Measurements from ENCODE around the gene YAF2. TPM values are rescaled to one million over a fixed set of nuclear protein-coding genes. Genes with fewer than 3 reads are reported as not detected.

Gene YAF2
- total RNA-seq, 1 donor from 2014 or later, result 35.4 TPM

GRCh38 chr12:42283739-42284138 is 45.7 kb upstream of the YAF2 start:
- Mint-ChIP-seq H3K4me3 (ENCODE audit: unreplicated experiment) (no peak overlapping the region), H3K9me3 (ENCODE audit: low read depth) (no peaks in the 10 kb centered on the region), H3K27ac (ENCODE audit: unreplicated experiment) (no peak overlapping the region), H3K27me3 (ENCODE audit: low read depth) (no peaks in the 10 kb centered on the region), H3K36me3 (ENCODE audit: low read depth) (no peaks in the 10 kb centered on the region), H3K4me1 (ENCODE audit: low read depth) (peaks cover 6% of the 10 kb centered on the region)
- no peak for DNase-seq (ENCODE audit: low spot score)
- no peak for TF ChIP-seq CTCF (IDR thresholded peaks at IDR 0.05)

GRCh38 chr12:42282294-42282693 is 44.2 kb upstream of the YAF2 start:
- no peaks in the 10 kb centered on the region for H3K9me3 Mint-ChIP-seq (ENCODE audit: low read depth)
- no peak for DNase-seq (ENCODE audit: low spot score)
- no peak overlapping the region for H3K4me3 Mint-ChIP-seq (ENCODE audit: unreplicated experiment)
- peaks cover 6% of the 10 kb centered on the region for H3K4me1 Mint-ChIP-seq (ENCODE audit: low read depth)
- no peaks in the 10 kb centered on the region for H3K36me3 Mint-ChIP-seq (ENCODE audit: low read depth)
- TF ChIP-seq CTCF (IDR thresholded peaks at IDR 0.05), result no peak
- H3K27me3 Mint-ChIP-seq (ENCODE audit: low read depth), result peaks cover 1% of the 10 kb centered on the region
- no peak overlapping the region for H3K27ac Mint-ChIP-seq (ENCODE audit: unreplicated experiment)

GRCh38 chr12:42281844-42282243 is 43.8 kb upstream of the YAF2 start:
- H3K4me3 Mint-ChIP-seq (ENCODE audit: unreplicated experiment), result no peak overlapping the region
- H3K27me3 Mint-ChIP-seq (ENCODE audit: low read depth), result peaks cover 1% of the 10 kb centered on the region
- H3K4me1 Mint-ChIP-seq (ENCODE audit: low read depth), result peaks cover 6% of the 10 kb centered on the region
- H3K36me3 Mint-ChIP-seq (ENCODE audit: low read depth), result no peaks in the 10 kb centered on the region
- DNase-seq (ENCODE audit: low spot score), result no peak
- TF ChIP-seq CTCF (IDR thresholded peaks at IDR 0.05), result no peak
- H3K9me3 Mint-ChIP-seq (ENCODE audit: low read depth), result no peaks in the 10 kb centered on the region
- H3K27ac Mint-ChIP-seq (ENCODE audit: unreplicated experiment), result no peak overlapping the region

GRCh38 chr12:42281278-42281677 is 43.2 kb upstream of the YAF2 start:
- Mint-ChIP-seq H3K27ac (ENCODE audit: unreplicated experiment) (no peak overlapping the region), H3K27me3 (ENCODE audit: low read depth) (peaks cover 3% of the 10 kb centered on the region), H3K36me3 (ENCODE audit: low read depth) (no peaks in the 10 kb centered on the region), H3K9me3 (ENCODE audit: low read depth) (no peaks in the 10 kb centered on the region), H3K4me1 (ENCODE audit: low read depth) (peaks cover 6% of the 10 kb centered on the region), H3K4me3 (ENCODE audit: unreplicated experiment) (no peak overlapping the region)
- no peak for DNase-seq (ENCODE audit: low spot score)
- no peak for TF ChIP-seq CTCF (IDR thresholded peaks at IDR 0.05)

GRCh38 chr12:42278128-42278510 is 40.1 kb upstream of the YAF2 start:
- no peak for TF ChIP-seq CTCF (IDR thresholded peaks at IDR 0.05)
- Mint-ChIP-seq H3K27me3 (ENCODE audit: low read depth) (peaks cover 4% of the 10 kb centered on the region), H3K27ac (ENCODE audit: unreplicated experiment) (no peak overlapping the region), H3K36me3 (ENCODE audit: low read depth) (no peaks in the 10 kb centered on the region), H3K4me3 (ENCODE audit: unreplicated experiment) (no peak overlapping the region), H3K4me1 (ENCODE audit: low read depth) (no peaks in the 10 kb centered on the region), H3K9me3 (ENCODE audit: low read depth) (peaks cover under 1% of the 10 kb centered on the region)
- DNase-seq (ENCODE audit: low spot score), result no peak
